ENCODE data around the gene IL1RAPL2. TPM values are rescaled to one million over a fixed set of nuclear protein-coding genes. Genes with fewer than 3 reads are reported as not detected.
"Not testable (repeated sequence)": the region's sequence is repeated elsewhere in the genome, so short reads cannot be mapped to it uniquely, and the experiment has no call there.

The IL1RAPL2 gene
- total RNA-seq, 4 donors from 2014 or later = not detected

DNA sequence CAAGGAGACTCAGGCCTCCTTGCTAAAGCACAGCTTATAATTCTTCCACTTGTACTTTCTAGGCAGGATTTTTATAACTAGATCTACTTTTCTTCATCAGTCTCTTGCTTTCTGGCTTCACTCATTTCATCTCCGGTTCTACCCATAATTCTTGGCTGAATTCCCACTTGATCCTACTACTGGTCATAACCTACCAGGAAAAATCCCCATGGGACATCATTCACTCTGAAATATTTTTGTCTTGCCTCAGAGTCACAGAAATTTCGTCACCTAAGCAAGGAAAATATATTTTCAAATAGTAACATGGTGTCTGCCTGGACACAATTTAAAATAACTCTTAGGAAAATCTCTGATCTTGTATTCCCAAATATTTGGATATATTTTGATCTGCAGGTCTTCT is 532.2 kb downstream of the IL1RAPL2 start:
- no peaks in the 10 kb centered on the region for H3K4me1 ChIP-seq
- no peaks in the 10 kb centered on the region for H3K27me3 ChIP-seq
- TF ChIP-seq POLR2A (IDR thresholded peaks at IDR 0.05) = no peak
- TF ChIP-seq, protein P1, sequence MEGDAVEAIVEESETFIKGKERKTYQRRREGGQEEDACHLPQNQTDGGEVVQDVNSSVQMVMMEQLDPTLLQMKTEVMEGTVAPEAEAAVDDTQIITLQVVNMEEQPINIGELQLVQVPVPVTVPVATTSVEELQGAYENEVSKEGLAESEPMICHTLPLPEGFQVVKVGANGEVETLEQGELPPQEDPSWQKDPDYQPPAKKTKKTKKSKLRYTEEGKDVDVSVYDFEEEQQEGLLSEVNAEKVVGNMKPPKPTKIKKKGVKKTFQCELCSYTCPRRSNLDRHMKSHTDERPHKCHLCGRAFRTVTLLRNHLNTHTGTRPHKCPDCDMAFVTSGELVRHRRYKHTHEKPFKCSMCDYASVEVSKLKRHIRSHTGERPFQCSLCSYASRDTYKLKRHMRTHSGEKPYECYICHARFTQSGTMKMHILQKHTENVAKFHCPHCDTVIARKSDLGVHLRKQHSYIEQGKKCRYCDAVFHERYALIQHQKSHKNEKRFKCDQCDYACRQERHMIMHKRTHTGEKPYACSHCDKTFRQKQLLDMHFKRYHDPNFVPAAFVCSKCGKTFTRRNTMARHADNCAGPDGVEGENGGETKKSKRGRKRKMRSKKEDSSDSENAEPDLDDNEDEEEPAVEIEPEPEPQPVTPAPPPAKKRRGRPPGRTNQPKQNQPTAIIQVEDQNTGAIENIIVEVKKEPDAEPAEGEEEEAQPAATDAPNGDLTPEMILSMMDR (IDR thresholded peaks at IDR 0.05) = no peak
- H3K9me3 ChIP-seq = no peaks in the 10 kb centered on the region
- H3K27ac ChIP-seq = no peak overlapping the region
- DNase-seq = no peak
- no peaks in the 10 kb centered on the region for H3K36me3 ChIP-seq
- no peak overlapping the region for H3K4me3 ChIP-seq

DNA sequence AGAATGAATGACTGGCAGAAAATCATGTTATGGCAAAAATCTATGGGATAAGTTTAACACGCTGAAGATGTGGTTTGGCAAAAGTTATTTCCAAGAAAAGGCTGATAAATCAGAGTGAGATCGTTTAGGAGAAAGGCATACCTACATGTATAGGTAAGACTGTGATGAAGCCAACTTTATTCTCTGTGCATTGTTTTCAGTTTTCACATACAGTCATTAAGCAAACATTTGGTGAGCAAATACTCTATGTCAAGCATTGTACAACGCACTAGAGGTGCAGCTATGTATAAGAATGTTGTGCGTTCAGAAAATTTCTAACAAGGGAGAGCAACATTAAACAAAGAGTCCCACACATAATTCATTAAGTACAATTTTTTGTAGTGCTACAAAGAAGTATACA is 532.8 kb downstream of the IL1RAPL2 start:
- TF ChIP-seq, protein P1 (IDR thresholded peaks at IDR 0.05) = no peak
- no peak overlapping the region for H3K27ac ChIP-seq

DNA sequence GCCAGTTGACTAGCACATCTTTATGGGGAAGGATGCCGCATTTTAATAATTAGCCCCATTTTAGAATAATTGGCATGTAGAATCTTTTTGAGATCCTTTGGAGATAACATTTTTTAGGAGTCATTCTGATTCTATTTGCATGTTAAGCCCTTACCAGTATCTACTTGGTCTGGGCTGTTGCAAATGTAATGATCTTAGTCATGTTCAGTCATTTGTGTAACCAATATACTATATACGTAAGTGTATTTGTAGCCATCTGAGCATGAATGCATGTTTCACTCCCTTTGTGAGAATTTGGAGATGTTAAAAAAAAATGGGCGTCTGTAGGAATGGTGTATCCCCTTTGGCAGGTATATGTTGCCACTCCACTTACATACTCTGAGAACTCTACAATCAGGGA is 535.4 kb downstream of the IL1RAPL2 start:
- Histone ChIP-seq H3K27ac (no peak overlapping the region), H3K36me3 (no peaks in the 10 kb centered on the region), H3K27me3 (no peaks in the 10 kb centered on the region), H3K4me3 (no peak overlapping the region), H3K9me3 (no peaks in the 10 kb centered on the region), H3K4me1 (no peaks in the 10 kb centered on the region)
- TF ChIP-seq, protein P1 (IDR thresholded peaks at IDR 0.05) = no peak
- no peak for TF ChIP-seq POLR2A (IDR thresholded peaks at IDR 0.05)
- no peak for DNase-seq

More for the DNA sequence above, 532.8 kb downstream of the IL1RAPL2 start:
- H3K9me3 ChIP-seq = no peaks in the 10 kb centered on the region
- no peaks in the 10 kb centered on the region for H3K36me3 ChIP-seq
- no peak for DNase-seq
- H3K27me3 ChIP-seq = no peaks in the 10 kb centered on the region
- no peak overlapping the region for H3K4me3 ChIP-seq
- H3K4me1 ChIP-seq = no peaks in the 10 kb centered on the region

DNA sequence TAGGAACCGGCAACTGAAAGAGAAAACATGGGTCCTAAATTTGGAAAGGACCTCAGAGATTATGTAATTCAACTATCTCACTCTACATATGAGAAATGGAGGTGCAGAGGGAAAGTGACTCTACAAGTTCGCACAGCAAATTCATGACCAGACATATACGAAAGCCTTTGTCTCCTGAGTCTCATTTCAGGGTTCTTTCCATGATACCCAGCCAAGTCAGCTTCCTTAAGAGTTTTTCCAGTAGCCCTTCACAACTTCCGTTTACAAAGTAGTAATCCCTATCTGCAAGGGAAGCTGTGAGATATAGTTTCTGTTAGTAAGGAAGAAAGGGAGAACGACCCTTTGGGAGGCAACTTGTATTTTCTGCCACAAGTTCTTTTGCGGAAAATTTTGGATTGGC is 543.9 kb downstream of the IL1RAPL2 start:
- Histone ChIP-seq H3K4me1 (no peaks in the 10 kb centered on the region), H3K4me3 (no peak overlapping the region), H3K36me3 (no peaks in the 10 kb centered on the region), H3K9me3 (no peaks in the 10 kb centered on the region), H3K27ac (no peak overlapping the region), H3K27me3 (no peaks in the 10 kb centered on the region)
- no peak for DNase-seq
- TF ChIP-seq POLR2A (IDR thresholded peaks at IDR 0.05) = no peak
- TF ChIP-seq, protein P1 (IDR thresholded peaks at IDR 0.05) = no peak

DNA sequence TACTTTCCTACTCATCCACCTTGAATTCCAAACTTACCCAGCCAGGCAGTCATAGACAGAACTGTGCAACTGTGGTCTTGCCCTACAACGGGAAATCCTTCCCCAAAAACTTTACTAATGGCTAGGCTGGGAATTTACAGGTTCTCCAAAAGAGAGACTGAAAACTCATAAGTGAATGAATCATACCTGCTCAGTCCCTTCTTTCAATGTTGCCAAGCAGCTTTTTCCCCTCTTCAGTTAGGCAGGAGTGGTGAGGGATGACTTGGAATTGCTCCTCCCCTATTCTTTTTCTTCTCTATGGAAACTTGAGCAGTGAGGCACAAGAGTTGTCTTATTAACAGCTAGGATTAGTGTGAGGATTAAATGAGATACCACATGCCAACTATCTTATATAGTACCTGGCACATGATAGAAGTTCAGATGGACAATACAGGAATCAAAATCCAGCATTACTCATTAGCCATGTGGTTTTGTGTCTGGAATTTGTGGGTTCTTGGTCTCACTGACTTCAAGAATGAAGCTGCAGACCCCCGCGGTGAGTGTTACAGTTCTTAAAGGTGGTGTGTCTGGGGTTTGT is 548.6 kb downstream of the IL1RAPL2 start:
- DNase-seq = no peak
- TF ChIP-seq POLR2A (IDR thresholded peaks at IDR 0.05) = no peak
- TF ChIP-seq, protein P1 (IDR thresholded peaks at IDR 0.05) = no peak
- Histone ChIP-seq H3K27ac (no peak overlapping the region), H3K9me3 (no peaks in the 10 kb centered on the region), H3K27me3 (no peaks in the 10 kb centered on the region), H3K4me1 (no peaks in the 10 kb centered on the region), H3K36me3 (no peaks in the 10 kb centered on the region), H3K4me3 (no peak overlapping the region)

DNA sequence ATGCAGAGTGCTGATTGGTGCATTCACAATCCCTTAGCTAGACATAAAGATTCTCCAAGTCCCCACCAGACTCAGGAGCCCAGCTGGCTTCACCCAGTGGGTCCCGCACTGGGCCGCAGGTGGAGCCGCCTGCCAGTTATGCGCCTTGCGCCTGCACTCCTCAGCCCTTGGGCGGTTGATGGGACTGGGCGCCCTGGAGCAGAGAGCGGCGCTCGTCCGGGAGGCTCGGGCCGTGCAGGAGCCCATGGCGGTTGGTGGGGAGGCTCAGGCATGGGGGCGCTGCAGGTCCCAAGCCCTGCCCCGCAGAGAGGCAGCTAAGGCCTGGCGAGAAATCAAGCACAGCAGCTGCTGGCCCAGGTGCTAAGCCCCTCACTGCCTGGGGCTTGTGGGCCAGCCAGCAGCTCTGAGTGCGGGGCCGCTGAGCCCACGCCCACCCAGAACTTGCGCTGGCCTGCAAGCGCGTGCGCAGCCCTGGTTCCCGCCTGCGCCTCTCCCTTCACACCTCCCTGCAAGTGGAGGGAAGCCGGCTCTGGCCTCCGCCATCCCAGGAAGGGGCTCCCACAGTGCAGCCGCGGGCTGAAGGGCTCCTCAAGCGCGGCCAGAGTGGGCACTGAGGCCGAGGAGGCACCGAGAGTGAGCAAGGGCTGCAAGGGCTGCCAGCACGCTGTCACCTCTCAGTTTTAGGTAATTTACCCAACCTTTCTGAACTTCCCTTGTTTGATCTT is 549.8 kb downstream of the IL1RAPL2 start:
- H3K4me3 ChIP-seq, H3K4me1 ChIP-seq, DNase-seq, H3K27ac ChIP-seq, H3K9me3 ChIP-seq, H3K27me3 ChIP-seq, H3K36me3 ChIP-seq: not testable (repeated sequence)
